Measurements from ENCODE around the gene STARD3. TPM values are rescaled to one million over a fixed set of nuclear protein-coding genes. Genes with fewer than 3 reads are reported as not detected.

Gene STARD3
- total and polyA plus RNA-seq, 2 of the 13 experiments (the other 11 are each of a cell fraction or from before 2014, with no cell fraction given), result 34.6 to 100 TPM

DNA sequence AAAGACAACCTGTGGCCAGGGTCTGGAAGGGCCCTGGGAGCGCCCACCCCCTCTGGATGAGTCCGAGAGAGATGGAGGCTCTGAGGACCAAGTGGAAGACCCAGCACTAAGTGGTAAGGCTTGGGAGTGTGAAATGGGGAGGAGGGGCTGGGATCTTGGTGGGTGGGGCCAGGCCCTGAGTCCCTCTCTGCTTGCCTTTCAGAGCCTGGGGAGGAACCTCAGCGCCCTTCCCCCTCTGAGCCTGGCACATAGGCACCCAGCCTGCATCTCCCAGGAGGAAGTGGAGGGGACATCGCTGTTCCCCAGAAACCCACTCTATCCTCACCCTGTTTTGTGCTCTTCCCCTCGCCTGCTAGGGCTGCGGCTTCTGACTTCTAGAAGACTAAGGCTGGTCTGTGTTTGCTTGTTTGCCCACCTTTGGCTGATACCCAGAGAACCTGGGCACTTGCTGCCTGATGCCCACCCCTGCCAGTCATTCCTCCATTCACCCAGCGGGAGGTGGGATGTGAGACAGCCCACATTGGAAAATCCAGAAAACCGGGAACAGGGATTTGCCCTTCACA, 1.2 kb upstream of the STARD3 start:
- H3K4me2 ChIP-seq (ENCODE audit: low read depth, low read length), result peak overlapping the region; percentile 99
- no peak for DNase-seq (ENCODE audit: low spot score)
- POLR2A ChIA-PET, result interaction anchor here (0.9 to 2.6 kb wide), 4 partner anchors 12 to 104 kb away, joined by 3 to 7 read pairs (median 4); partner anchors contain the start of gene ERBB2
- peaks cover 3 to 26% of the 10 kb centered on the region in 2 experiments; a peak in 3 of 5 replicates for H3K27me3 ChIP-seq (ENCODE audit: control insufficient read depth in 1 of 2, insufficient read depth in 2 of 2, low read length in 2 of 2)
- H2AFZ ChIP-seq (ENCODE audit: low read length), result no peak overlapping the region
- intact Hi-C loops (cut with micrococcal nuclease; ENCODE audit: unreplicated experiment), result no loop called here
- in situ Hi-C loops (cut with HindIII; ENCODE audit: extremely low pct_ligation_motif_present, low pct_unique_long_range_greater_than_20kb), result no loop called here
- H3K9me3 ChIP-seq (ENCODE audit: low read length), result no peaks in the 10 kb centered on the region
- WGBS (ENCODE audit: low lambda C conversion rate), result 58% methylated on average over 8 of the region's 8 CpGs
- no peaks in the 10 kb centered on the region for H4K20me1 ChIP-seq (ENCODE audit: insufficient read depth, low read length)
- no peak for ATAC-seq
- TF ChIP-seq, protein P1, sequence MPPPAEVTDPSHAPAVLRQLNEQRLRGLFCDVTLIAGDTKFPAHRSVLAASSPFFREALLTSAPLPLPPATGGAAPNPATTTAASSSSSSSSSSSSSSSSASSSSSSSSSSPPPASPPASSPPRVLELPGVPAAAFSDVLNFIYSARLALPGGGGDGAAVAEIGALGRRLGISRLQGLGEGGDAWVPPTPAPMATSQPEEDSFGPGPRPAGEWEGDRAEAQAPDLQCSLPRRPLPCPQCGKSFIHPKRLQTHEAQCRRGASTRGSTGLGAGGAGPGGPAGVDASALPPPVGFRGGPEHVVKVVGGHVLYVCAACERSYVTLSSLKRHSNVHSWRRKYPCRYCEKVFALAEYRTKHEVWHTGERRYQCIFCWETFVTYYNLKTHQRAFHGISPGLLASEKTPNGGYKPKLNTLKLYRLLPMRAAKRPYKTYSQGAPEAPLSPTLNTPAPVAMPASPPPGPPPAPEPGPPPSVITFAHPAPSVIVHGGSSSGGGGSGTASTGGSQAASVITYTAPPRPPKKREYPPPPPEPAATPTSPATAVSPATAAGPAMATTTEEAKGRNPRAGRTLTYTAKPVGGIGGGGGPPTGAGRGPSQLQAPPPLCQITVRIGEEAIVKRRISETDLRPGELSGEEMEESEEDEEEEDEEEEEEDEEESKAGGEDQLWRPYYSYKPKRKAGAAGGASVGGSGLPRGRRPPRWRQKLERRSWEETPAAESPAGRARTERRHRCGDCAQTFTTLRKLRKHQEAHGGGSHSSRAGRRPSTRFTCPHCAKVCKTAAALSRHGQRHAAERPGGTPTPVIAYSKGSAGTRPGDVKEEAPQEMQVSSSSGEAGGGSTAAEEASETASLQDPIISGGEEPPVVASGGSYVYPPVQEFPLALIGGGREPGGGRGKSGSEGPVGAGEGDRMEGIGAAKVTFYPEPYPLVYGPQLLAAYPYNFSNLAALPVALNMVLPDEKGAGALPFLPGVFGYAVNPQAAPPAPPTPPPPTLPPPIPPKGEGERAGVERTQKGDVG (CRISPR knock-in tag; IDR thresholded peaks at IDR 0.05; ENCODE audit: borderline replicate concordance), result 0 out of 2 replicates have a peak, but pooled peaks have one; percentile 26
- TF ChIP-seq ZNF296 (CRISPR knock-in tag; conservative IDR thresholded peaks at IDR 0.05) (0 out of 2 replicates have a peak, but pooled peaks have one; percentile 36), ZNF501 (CRISPR knock-in tag; IDR thresholded peaks at IDR 0.05) (no peak), HNRNPL (IDR thresholded peaks at IDR 0.05; ENCODE audit: low read depth, low read length) (0 out of 2 replicates have a peak, but pooled peaks have one; percentile 54)
- TF ChIP-seq, protein P2, sequence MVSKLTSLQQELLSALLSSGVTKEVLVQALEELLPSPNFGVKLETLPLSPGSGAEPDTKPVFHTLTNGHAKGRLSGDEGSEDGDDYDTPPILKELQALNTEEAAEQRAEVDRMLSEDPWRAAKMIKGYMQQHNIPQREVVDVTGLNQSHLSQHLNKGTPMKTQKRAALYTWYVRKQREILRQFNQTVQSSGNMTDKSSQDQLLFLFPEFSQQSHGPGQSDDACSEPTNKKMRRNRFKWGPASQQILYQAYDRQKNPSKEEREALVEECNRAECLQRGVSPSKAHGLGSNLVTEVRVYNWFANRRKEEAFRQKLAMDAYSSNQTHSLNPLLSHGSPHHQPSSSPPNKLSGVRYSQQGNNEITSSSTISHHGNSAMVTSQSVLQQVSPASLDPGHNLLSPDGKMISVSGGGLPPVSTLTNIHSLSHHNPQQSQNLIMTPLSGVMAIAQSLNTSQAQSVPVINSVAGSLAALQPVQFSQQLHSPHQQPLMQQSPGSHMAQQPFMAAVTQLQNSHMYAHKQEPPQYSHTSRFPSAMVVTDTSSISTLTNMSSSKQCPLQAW (CRISPR knock-in tag; IDR thresholded peaks at IDR 0.05), result no peak
- TF ChIP-seq, protein P3, sequence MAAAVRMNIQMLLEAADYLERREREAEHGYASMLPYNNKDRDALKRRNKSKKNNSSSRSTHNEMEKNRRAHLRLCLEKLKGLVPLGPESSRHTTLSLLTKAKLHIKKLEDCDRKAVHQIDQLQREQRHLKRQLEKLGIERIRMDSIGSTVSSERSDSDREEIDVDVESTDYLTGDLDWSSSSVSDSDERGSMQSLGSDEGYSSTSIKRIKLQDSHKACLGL (CRISPR knock-in tag; IDR thresholded peaks at IDR 0.05), result no peak
- H3K4me1 ChIP-seq (ENCODE audit: insufficient read depth, low read length), result peaks cover 86% of the 10 kb centered on the region
- H3K4me3 ChIP-seq (replicated peaks in 1 of 3; ENCODE audit: insufficient read depth in 1 of 3, low read depth in 2 of 3, low read length in 3 of 3), result peak overlapping the region in 1 of 3 experiments; percentile 87; a peak in 1 of 6 replicates
- no TSS peak for BruUV-seq (replicated peaks)
- no peak overlapping the region for H3K27ac ChIP-seq (ENCODE audit: extremely low read length, insufficient read depth, low read length)
- CTCF ChIA-PET (ENCODE audit: low intra/inter-chr PET ratio, low total read pairs), result interaction anchor here (2.8 to 5.6 kb wide), 2 partner anchors 13 to 18 kb away, joined by 12 to 70 read pairs; no protein-coding TSS in a partner anchor
- FAIRE-seq, result no peak
- H3K79me2 ChIP-seq (ENCODE audit: insufficient read depth, low read length), result peaks cover 29% of the 10 kb centered on the region
- peak overlapping the region; percentile 89; the same call in 1 of the 2 replicates for H3K9ac ChIP-seq (ENCODE audit: insufficient read depth, low read depth, low read length)
- H3K36me3 ChIP-seq (replicated peaks in 1 of 2; ENCODE audit: control insufficient read depth in 1 of 2, insufficient read depth in 2 of 2, low read length in 2 of 2), result no peaks in the 10 kb centered on the region; a peak in 1 of 5 replicates

Measured in HepG2 (cell line).